ENCODE measurements around the gene CLPTM1L.
"Not testable (repeated sequence)": the region's sequence is repeated elsewhere in the genome, so short reads cannot be mapped to it uniquely, and the experiment has no call there.

CLPTM1L gene

GRCh38 chr5:1293416-1294205 is 51.3 kb downstream of the CLPTM1L start:
- no peak overlapping the region for H3K4me3 ChIP-seq (ENCODE audit: low read depth, low read length)

DNA sequence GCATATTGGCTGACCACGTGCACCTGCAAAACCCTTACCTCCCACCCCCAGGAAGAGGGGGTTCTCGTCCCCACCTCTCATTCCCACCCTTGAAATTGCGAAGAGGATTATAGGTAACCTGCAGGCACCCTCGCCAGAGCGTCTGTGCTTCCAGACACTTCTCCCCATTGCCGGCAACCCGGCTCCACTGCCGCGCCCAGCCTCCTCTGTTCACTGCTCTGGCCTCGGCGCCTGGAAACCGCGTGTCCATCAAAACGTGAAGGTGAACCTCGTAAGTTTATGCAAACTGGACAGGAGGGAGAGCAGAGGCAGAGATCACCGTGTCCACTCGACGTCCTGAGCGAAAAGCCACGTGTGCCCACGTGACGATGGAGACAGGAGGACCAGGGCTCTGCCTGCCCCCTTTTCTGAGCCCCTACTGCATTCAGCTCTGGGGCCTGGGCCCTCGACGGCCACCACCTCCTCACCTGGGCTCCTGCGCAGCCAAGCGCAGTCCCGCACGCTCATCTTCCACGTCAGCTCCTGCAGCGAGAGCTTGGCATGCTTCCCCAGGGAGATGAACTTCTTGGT is 52.0 kb downstream of the CLPTM1L start:
- H3K4me3 ChIP-seq (ENCODE audit: low read depth, low read length), result no peak overlapping the region

DNA sequence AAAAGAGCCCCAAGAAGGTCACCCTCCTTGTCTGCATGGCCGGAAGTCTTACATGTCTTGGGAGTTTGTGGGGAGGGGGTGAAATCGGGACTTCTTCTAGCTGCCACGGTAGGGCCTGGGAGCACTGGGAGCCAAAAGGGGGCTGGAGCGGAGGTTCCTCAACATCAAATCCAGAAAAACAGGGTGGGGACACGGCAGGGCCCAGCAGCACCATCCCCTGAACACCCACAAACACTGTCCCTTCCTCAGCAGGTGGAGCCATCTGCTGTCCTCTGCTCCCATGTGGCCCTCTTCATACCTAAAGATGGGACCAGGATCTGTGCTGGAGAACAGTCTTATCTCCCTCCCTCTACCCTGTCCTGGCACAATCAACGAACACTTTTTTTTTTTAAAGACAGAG is 52.8 kb downstream of the CLPTM1L start:
- H3K4me3 ChIP-seq (ENCODE audit: low read depth, low read length), result no peak overlapping the region

DNA sequence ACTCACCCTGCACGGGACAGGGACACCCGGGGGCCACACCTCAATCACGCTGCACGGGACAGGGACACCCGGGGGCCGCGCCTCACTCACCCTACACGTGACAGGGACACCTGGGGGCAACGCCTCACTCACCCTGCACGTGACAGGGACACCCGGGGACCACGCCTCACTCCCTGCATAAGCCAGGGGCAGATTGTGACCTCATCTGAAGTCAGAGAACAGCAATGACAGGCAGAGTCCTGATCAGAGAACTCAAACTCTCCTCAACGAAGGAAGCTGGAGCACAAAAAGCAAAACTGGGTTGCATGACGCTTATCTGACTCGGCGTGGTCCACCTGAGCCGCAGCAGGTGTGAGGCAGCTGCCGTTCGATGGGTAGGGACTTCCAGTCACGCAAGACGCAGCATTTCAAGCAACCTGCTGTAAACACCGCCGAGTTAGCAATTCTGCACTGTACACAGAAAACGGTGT is 53.3 kb downstream of the CLPTM1L start:
- H3K4me3 ChIP-seq (ENCODE audit: low read depth, low read length), result no peak overlapping the region

GRCh38 chr5:1290956-1291355 is 53.9 kb downstream of the CLPTM1L start:
- H3K4me3 ChIP-seq (ENCODE audit: low read depth, low read length), result not testable (repeated sequence)

DNA sequence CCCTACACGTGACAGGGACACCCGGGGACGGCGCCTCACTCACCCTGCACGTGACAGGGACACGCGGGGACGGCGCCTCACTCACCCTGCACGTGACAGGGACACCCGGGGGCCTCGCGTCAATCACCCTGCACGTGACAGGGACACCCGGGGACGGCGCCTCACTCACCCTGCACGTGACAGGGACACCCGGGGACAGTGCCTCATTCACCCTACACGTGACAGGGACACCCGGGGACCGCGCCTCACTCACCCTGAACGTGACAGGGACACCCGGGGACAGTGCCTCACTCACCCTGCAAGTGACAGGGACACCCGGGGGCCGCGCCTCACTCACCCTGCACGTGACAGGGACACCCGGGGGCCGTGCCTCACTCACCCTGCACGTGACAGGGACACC is 55.3 kb downstream of the CLPTM1L start:
- H3K4me3 ChIP-seq (ENCODE audit: low read depth, low read length), result not testable (repeated sequence)

GRCh38 chr5:1288439-1289335 is 56.2 kb downstream of the CLPTM1L start:
- no peak overlapping the region for H3K4me3 ChIP-seq (ENCODE audit: low read depth, low read length)

DNA sequence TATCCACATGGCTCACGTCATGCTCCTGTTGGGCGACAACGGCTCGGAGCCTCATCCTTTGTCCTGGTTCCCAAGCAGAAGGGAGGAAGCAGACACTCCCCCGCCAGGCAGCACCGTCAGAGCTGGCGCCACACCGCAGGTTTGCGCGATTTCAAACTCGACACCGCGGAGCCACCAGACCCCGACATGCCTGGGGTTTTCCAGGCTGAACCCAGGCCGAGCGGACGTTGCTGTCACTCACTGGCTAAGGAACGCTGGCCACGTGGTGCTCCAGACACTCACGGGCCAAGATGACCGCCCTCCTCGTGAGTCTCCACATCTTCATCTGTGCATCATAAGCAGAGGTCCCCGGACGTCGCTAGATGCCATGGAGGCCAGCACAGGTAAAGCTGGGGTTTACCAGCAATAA is 59.0 kb downstream of the CLPTM1L start:
- H3K4me3 ChIP-seq (ENCODE audit: low read depth, low read length), result no peak overlapping the region

DNA sequence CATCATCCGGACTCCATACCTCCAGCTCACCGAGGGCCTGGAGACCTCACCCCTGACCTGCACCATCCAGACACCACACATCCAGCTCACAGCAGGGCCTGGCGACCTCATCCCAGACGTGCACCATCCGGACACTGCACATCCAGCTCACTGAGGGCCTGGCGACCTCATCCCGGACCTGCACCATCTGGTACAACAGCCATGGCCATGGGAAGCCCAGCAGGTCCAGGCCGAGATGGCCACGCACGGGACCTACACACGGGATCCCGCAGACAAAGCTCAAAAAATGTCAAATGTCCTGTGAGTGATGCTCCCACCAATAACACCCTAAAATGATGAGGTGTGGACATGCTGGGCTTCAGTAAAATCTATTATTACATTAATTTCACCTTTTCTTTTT is 59.8 kb downstream of the CLPTM1L start:
- no peak overlapping the region for H3K4me3 ChIP-seq (ENCODE audit: low read depth, low read length)

DNA sequence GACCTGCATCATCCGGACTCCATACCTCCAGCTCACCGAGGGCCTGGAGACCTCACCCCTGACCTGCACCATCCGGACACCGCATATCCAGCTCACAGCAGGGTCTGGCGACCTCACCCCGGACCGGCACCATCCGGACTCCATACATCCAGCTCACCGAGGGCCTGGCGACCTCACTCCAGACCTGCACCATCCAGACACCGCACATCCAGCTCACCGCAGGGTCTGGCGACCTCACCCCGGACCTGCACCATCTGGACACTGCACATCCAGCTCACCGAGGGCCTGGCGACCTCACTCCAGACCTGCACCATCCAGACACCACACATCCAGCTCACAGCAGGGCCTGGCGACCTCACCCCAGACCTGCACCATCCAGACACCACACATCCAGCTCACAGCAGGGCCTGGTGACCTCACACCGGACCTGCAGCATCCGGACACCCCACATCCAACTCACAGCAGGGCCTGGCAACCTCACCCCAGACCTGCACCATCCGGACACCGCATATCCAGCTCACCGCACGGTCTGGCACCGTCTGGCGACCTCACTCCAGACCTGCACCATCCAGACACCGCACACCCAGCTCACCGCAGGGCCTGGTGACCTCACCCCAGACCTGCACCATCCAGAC is 60.4 kb downstream of the CLPTM1L start:
- H3K4me3 ChIP-seq (ENCODE audit: low read depth, low read length), result not testable (repeated sequence)

DNA sequence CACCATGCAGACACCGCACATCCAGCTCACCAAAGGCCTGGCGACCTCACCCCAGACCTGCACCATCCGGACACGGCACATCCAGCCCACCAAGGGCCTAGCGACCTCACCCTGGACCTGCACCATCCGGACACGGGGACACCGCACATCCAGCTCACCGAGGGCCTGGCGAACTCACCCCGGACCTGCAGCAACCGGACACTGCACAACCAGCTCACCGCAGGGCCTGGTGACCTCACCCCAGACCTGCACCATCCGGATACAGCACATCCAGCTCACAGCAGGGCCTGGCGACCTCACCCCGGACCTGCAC is 61.2 kb downstream of the CLPTM1L start:
- not testable (repeated sequence) for H3K4me3 ChIP-seq (ENCODE audit: low read depth, low read length)

DNA sequence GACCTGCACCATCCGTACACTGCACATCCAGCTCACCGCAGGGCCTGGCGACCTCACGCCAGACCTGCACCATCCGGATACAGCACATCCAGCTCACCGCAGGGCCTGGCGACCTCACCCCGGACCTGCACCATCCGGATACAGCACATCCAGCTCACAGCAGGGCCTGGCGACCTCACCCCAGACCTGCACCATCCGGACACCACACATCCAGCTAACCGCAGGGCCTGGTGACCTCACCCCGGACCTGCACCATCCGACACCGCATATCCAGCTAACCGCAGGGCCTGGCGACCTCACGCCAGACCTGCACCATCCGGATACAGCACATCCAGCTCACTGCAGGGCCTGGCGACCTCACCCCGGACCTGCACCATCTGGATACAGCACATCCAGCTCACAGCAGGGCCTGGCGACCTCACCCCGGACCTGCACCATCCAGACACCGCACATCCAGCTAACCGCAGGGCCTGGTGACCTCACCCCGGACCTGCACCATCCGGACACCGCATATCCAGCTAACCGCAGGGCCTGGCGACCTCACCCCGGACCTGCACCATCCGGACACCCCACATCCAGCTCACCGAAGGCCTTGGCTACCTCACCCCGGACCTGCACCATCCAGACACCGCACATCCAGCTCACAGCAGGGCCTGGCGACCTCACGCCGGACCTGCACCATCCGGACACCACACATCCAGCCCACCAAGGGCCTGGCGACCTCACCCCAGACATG is 61.7 kb downstream of the CLPTM1L start:
- not testable (repeated sequence) for H3K4me3 ChIP-seq (ENCODE audit: low read depth, low read length)

- no peak overlapping the region for H3K4me3 ChIP-seq (ENCODE audit: low read depth, low read length)
Measured at GRCh38 chr5:1282131-1282992, 62.5 kb downstream of the CLPTM1L start.

DNA sequence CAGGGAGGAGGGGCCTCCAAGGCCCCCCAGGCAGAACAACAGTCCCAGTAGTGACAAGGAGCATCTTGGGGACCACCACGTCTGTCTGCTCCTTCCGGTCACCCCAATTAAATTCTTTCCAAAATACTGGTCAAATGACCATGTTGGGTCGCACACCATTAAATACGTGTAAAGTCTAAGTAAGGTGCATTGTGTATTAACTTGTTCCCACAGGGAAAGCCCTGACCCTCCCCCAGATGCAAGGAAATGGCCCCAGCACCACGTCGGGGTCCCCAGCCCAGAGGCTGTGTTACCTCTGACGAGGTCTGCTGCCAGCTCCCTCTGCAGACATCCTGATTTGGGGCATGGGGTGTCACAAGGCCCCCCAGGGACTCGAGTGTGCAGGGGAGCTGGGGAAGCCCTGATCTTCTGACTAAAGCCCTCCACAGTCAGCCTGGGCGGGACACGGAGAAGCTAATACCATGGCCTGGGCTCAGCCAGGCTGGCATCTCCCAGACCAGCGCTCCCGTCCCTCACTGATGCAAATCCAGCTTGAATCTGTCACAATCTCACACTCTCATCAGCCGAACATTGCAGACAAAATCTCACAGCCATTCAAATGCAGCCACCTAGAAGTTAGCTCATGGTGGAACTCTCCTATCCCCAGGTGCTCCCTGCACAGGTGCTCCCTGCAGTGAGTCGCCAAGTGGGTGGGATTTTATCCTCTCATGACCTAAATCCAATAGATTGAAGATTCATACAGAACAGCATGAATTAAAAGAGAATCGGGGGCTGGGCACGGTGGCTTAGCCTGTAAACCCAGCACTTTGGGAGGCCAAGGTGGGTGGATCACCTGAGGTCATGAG is 63.6 kb downstream of the CLPTM1L start:
- H3K4me3 ChIP-seq (ENCODE audit: low read depth, low read length), result no peak overlapping the region

GRCh38 chr5:1280177-1281037 is 64.5 kb downstream of the CLPTM1L start:
- H3K4me3 ChIP-seq (ENCODE audit: low read depth, low read length), result no peak overlapping the region

- H3K4me3 ChIP-seq (ENCODE audit: low read depth, low read length), result no peak overlapping the region
Measured at GRCh38 chr5:1279443-1280151, 65.3 kb downstream of the CLPTM1L start.

All from iPS-11a (cell line).